Activated CD8-positive, alpha-beta memory T cell treated with anti-CD3 and anti-CD28 coated beads, Interleukin-2, amount 50 U/mL, for 48 hours (primary cell): Measurements from ENCODE around the gene CLCA1.
"Not testable (repeated sequence)": the region's sequence is repeated elsewhere in the genome, so short reads cannot be mapped to it uniquely, and the experiment has no call there.

ENCODE experiments used
- DNase-seq: peaks from one replicate; pipeline ENCODE4 v3.0.0-alpha.2; 2020

CLCA1 gene

DNA sequence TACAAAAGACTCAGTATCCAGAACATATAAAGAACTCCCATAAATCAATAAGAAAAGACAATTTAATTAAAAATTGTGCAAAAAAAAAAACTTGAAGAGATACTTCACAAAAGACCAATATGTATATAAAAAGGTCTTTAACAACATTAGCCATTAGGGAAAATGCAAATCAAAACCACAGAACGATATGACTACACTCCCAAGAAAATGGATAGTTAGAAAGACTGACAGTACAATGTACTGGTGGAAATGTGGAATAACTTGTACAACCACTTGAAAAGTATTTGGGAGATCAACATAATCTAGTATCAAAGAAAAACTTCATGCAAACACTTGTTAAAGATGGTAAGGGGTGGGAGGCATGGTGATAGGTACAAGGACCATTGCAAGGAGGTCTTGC lies 3.9 kb upstream of the CLCA1 start:
- no peak for DNase-seq

DNA sequence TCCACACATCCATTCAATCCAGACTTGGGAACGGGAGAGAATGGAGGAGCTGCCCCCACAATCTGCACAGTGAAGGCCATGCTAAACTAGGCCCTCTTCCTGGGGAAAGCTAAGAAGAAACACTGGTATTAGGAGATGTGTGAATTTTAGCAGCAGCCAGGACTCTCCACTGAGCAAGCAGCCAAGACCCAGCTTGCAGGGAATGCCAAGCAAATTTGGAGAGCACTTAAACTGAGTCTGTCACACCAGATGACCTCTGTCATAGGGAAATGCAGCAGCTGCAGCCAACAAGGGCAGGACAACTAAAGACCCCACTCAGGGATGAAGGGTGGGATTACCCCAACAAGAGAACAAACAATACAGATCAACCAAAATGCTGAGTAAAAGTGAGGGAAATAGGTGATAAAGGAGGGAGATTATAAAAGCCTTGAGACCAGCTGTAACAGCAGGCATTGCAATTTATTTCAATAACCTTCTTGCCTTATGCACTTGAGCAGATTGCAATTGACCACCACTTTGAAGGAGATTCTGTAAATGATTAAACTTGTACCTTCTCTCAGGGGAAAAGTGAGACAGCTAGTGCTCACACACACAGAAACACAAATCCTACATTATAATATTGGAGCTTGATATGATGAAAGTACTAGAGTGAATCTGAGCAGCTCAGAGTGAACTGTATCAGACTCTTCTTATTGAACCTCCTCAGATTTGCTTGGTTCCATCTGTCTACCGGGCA lies 2.5 kb upstream of the CLCA1 start:
- DNase-seq: no peak

GRCh38 chr1:86466986-86467385 lies 1.7 kb upstream of the CLCA1 start:
- no peak for DNase-seq

GRCh38 chr1:86470859-86471258 lies 2.1 kb downstream of the CLCA1 start:
- no peak for DNase-seq

DNA sequence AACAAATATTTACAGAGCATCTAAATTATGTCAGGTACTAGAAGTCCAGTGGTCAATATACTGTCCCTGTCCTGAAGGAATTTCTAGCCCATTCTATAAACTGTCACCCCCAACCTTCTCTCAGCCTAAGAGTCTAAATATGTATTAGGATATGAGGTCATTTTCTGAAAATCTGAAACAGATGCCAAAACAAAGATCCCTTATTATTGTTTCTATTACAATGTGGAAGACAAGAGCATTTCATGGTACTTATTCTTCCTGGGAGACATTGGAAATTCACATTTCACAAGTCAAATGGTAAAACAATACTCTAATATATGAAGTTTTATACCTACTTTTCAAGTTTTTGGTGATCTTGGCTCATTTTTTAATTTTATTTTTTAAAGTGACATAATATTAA lies 2.6 kb downstream of the CLCA1 start:
- no peak for DNase-seq

DNA sequence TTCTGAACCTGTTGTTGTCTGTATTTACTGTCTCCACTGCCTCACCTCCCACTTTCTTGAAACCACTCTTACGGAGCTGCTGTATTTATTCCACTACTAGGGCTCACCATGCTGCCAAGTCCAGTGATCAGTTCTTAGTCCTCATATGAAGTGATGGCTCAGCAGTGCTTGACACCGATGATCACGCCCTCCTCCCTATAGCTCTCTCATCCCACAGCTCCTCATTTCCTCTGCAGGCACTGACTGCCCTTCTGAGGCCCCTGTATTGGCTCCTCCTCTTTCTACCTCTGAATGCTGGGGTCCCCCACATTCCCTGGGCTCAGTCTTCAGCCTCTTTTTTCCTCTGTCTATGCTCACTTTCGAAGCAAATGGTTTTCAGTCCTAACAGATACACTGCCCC lies 3.4 kb downstream of the CLCA1 start:
- DNase-seq: no peak

GRCh38 chr1:86472767-86473166 lies 4.0 kb downstream of the CLCA1 start:
- DNase-seq: no peak

GRCh38 chr1:86477256-86477655 lies 8.5 kb downstream of the CLCA1 start:
- no peak for DNase-seq

- DNase-seq: no peak
Observed at GRCh38 chr1:86477682-86478081, 9.0 kb downstream of the CLCA1 start.

DNA sequence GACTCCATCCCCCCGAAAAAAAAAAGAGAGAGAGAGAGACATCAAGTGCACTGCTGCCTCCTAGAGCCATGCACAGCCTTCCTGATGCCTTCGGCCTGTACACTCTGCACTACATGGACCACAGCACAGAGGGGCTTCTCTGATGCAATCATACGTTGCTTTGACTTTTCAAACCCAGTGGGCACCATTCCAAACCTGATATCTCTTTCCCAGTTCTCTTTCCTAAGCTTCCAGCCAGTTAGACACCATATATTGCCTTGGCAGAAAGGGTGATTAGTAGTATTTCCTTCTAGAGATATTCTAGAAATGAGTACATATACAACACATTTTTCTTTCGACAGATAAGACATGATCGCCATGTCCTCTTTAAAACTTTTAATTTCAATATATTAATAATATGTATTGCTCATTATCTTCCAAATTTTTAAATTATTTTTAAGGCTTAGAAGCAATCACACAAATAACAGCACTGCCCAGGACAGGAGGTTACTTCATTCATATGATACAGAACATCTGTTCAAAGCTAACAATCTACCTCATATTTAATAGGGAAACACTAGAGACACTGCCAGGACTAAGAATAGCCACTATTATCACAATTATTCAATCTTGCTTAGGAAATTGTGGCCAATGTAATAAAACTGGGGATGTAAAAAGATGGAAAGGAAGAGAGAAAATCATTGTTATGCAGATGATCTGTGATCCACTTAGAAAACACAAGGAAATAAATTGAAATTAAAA lies 9.9 kb downstream of the CLCA1 start:
- no peak for DNase-seq

DNA sequence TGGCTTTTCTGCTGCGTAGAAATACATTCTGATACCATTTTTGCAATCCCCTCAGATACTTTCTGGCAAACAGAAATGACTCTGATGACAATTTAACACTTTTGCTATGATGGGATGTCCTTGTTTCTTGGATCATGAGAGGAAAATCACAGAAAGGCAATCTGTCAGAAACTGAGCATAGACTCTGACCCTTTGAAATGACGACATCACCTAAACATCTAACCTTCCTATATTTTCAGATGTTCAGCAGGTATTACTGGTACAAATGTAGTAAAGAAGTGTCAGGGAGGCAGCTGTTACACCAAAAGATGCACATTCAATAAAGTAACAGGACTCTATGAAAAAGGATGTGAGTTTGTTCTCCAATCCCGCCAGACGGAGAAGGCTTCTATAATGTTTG lies 13.2 kb downstream of the CLCA1 start:
- DNase-seq: no peak

DNA sequence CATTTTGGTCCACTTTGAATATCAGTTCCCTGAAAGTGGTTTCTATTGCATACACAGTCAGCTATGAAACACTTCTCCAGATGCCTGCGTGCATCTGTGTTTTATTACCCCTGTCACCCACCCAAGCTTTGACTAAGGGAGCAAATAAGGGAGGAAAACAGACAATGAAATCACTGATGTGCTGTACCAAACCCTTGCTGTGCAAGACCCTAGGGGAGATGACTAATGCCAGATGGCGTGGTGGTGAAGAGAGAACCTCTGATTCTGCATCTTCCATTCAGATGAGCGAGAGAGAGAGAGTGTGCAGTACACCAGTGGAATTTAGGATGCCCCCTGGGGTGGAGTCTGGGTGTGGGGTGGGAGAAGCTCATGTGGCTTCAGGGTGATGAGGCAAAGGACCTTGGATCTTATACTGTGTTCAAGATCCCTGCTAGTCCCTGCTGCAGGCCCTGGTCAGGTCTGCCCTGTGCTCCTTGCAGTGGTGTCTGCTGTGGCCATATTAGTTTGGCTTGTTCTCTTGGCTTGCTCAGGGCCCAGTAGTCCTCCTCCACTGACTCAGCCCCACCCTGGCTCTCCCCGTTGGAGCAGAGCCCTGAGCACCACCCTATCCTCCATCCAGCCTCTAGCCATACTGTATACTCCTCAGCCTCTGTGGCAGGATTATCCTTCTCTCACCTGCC lies 18.5 kb downstream of the CLCA1 start:
- DNase-seq: no peak

DNA sequence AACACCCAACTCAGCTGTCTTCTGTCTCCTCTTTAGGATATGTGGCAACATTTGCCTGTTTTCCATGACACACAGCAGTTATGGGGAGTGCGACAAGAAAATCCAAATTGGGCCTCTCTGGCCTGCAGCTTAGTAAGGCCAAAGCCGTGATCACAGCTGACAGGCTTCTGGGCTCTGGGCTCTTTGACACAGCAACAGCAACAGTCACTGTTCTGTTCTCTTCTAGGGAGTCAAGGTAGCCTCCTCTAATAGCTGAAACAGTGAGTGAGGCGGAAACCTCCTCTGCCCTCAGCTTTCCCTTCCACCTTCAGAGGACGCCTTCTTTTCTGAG lies 19.0 kb downstream of the CLCA1 start:
- DNase-seq: no peak

DNA sequence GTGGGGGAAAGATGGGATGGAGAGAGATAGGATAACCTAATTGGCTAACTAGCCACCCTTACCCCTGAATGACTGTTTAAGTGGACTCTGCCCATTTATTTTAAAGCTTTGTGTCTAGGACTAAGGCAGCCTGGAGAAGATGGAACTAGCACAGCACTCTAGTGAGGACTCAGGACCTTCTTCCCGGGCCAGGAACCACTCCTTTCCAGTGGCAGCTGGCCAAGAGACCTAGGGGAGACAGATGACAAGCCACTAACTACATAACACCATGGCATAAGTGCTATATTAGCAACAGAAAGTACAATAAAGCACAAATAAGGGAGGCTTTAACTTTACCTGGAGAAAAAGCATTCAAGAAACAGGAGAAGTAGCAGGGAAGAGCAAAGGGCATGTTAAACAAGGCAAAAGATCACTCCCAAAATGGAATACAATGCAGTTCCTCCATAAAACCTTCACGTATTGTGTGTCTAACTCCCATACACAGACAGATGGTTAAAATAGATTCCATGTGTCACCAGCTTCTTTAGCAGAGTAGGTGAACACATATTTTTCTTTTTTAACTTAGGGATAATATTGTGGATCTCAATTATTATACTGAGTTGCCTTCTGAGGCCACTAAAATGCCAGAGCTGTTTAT lies 20.6 kb downstream of the CLCA1 start:
- DNase-seq: no peak

DNA sequence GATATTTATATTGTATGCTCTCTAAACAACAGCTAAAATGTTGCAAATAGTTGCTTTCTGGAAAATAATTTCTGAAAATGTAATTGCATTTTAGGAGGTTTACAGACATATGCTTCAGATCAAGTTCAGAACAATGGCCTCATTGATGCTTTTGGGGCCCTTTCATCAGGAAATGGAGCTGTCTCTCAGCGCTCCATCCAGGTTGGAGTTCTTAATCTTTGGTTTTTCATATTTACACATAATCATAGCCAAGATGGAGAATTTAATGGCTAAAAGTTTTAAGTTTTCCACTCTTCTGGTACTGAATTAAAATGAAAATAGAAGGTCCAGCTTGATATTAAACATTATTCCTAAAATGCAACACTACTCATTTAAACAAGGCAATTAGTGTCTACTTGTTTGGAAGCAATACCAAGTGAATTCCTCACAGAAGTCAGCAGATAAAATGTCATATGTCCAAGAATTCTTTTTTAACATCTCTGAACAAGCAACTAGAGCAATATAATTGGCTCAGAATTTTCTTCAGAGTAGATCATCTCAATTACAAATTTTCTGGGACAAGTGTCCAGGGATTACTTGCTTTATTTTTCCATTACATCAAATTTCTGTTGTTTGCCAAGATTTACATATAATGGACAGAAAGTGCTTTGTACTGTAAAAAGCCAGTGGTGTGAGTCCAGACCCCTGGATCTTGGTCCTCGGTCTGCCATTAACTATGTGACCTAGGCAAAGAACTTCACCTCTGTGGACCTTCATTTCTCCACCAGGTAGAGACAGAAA lies 22.6 kb downstream of the CLCA1 start:
- no peak for DNase-seq

GRCh38 chr1:86498281-86498680 lies 29.6 kb downstream of the CLCA1 start:
- DNase-seq: no peak

DNA sequence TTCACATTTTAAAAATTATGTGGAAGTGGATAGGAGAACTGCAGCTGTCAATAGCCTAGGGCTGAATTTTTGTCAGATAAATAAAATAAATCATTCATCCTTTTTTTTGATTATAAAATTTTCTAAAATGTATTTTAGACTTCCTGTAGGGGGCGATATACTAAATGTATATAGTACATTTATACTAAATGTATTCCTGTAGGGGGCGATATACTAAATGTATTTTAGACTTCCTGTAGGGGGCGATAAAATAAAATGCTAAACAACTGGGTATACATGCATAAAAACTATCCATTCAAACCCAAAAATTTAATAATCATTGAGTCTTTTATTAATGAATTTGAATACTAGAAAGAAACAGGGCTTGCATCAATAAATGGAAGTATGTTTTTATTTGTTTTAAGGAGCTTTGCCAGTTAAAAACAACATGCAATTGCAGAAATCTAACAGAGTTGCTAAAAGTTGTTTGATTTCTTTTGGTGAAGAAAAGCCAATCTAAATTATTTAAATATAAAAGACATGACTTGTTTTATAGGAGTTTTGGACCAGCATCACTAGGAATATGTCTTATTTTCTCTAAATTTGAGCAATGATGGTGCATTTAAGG lies 31.4 kb downstream of the CLCA1 start:
- DNase-seq: no peak

DNA sequence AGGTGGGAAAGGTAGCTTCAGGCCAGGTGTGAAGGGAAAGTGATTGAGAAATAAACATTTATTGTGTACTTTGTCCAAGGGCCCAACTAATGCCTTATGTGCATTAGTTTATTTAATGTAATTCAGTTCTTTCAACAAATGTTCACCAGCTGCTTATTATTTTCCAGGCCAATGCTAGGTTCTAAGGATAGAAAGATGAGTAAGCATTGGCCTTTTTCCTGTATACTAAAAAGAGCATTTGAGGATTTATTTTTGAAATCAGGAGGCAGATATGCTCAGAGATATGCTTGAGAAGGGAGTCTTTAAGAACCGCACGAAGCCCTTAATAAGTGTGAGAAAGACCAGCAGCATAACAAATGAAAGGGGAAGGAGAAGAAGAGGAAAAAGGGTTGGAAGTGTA lies 32.0 kb downstream of the CLCA1 start:
- DNase-seq: no peak

GRCh38 chr1:86502125-86502646 lies 33.5 kb downstream of the CLCA1 start:
- not testable (repeated sequence) for DNase-seq

GRCh38 chr1:86502721-86503405 lies 34.1 kb downstream of the CLCA1 start:
- DNase-seq: no peak

GRCh38 chr1:86503406-86504136 lies 34.8 kb downstream of the CLCA1 start:
- DNase-seq: no peak
